Measurements from ENCODE around the gene TNNT2.

The TNNT2 gene

GRCh38 chr1:201321826-201322390 lies 55.6 kb downstream of the TNNT2 start:
- DNase-seq (ENCODE audit: low spot score), result no peak
- no peak for TF ChIP-seq CTCF (IDR thresholded peaks at IDR 0.05; ENCODE audit: extremely low read depth, missing control alignments)

GRCh38 chr1:201320168-201320788 lies 57.2 kb downstream of the TNNT2 start:
- TF ChIP-seq CTCF (IDR thresholded peaks at IDR 0.05; ENCODE audit: extremely low read depth, missing control alignments), result no peak
- no peak for DNase-seq (ENCODE audit: low spot score)

GRCh38 chr1:201319631-201320030 lies 57.8 kb downstream of the TNNT2 start:
- DNase-seq (ENCODE audit: low spot score), result no peak
- TF ChIP-seq CTCF (IDR thresholded peaks at IDR 0.05; ENCODE audit: extremely low read depth, missing control alignments), result no peak

GRCh38 chr1:201318504-201319340 lies 58.8 kb downstream of the TNNT2 start:
- no peak for TF ChIP-seq CTCF (IDR thresholded peaks at IDR 0.05; ENCODE audit: extremely low read depth, missing control alignments)
- DNase-seq (ENCODE audit: low spot score), result no peak

GRCh38 chr1:201317551-201317950 lies 59.9 kb downstream of the TNNT2 start:
- no peak for DNase-seq (ENCODE audit: low spot score)
- TF ChIP-seq CTCF (IDR thresholded peaks at IDR 0.05; ENCODE audit: extremely low read depth, missing control alignments), result no peak

- no peak for TF ChIP-seq CTCF (IDR thresholded peaks at IDR 0.05; ENCODE audit: extremely low read depth, missing control alignments)
- DNase-seq (ENCODE audit: low spot score), result no peak
These were observed 60.9 kb downstream of the TNNT2 start for GRCh38 chr1:201316556-201316955.

- no peak for DNase-seq (ENCODE audit: low spot score)
- no peak for TF ChIP-seq CTCF (IDR thresholded peaks at IDR 0.05; ENCODE audit: extremely low read depth, missing control alignments)
These were observed 64.4 kb downstream of the TNNT2 start for GRCh38 chr1:201313086-201313485.

All from GM20000 (cell line).